Nephron (organoid): ENCODE data around the gene FBN3.

Experiments used
- H3K27ac Mint-ChIP-seq, 3 experiments: 2 replicates each; pipeline ENCODE4 v1.8.0; 2020; ENCODE audit warnings: mixed read lengths in 3 of 3, mild to moderate bottlenecking in 2 of 3, moderate library complexity in 1 of 3
- H3K27me3 Mint-ChIP-seq: 2 replicates; pipeline ENCODE4 v1.8.0; 2021; ENCODE audit warnings: low read depth, mild to moderate bottlenecking, moderate library complexity, mixed read lengths
- H3K36me3 Mint-ChIP-seq: 2 replicates; pipeline ENCODE4 v1.8.0; 2020; ENCODE audit warnings: low read depth, mixed read lengths
- H3K4me1 Mint-ChIP-seq: 2 replicates; pipeline ENCODE4 v1.8.0; 2020; ENCODE audit warnings: mixed read lengths
- H3K4me3 Mint-ChIP-seq, 3 experiments: 2 replicates each; pipeline ENCODE4 v1.8.0; 2020; ENCODE audit warnings: mild to moderate bottlenecking in 3 of 3, mixed read lengths in 3 of 3, moderate library complexity in 2 of 3
- H3K9me3 Mint-ChIP-seq: 2 replicates; pipeline ENCODE4 v1.8.0; 2020; ENCODE audit warnings: mixed read lengths
- CTCF ChIP-seq, 3 experiments: fragments of 200-600 bp; sonication (generic); IDR thresholded peaks; one replicate each; pipeline ENCODE4 v1.5.0; 2021; ENCODE audit warnings: antibody characterized with exemption in 3 of 3; ENCODE audit not compliant: unreplicated experiment in 3 of 3

FBN3 gene

GRCh38 chr19:8021374-8021773, 128.0 kb downstream of the FBN3 start:
- Mint-ChIP-seq H3K4me3 (no peak overlapping the region), H3K36me3 (peaks cover 11% of the 10 kb centered on the region), H3K9me3 (no peaks in the 10 kb centered on the region), H3K27me3 (peaks cover 3% of the 10 kb centered on the region), H3K27ac (peak overlapping the region in 1 of 3 experiments; percentile 10), H3K4me1 (peaks cover 16% of the 10 kb centered on the region)
- TF ChIP-seq CTCF (IDR thresholded peaks at IDR 0.05; ENCODE audit: unreplicated experiment in 3 of 3), result no peak

- Mint-ChIP-seq H3K4me3 (no peak overlapping the region), H3K36me3 (peaks cover 11% of the 10 kb centered on the region), H3K27me3 (peaks cover 3% of the 10 kb centered on the region), H3K9me3 (no peaks in the 10 kb centered on the region), H3K4me1 (peaks cover 16% of the 10 kb centered on the region), H3K27ac (peak overlapping the region in 2 of 3 experiments; percentile 10 to 62)
- TF ChIP-seq CTCF (IDR thresholded peaks at IDR 0.05; ENCODE audit: unreplicated experiment in 3 of 3), result no peak
Observed at GRCh38 chr19:8020681-8021080, 128.7 kb downstream of the FBN3 start.

- Mint-ChIP-seq H3K4me1 (peaks cover 9% of the 10 kb centered on the region), H3K27ac (no peak overlapping the region), H3K27me3 (peaks cover 3% of the 10 kb centered on the region), H3K36me3 (peaks cover 4% of the 10 kb centered on the region), H3K9me3 (no peaks in the 10 kb centered on the region), H3K4me3 (no peak overlapping the region)
- peak in 1 of 3 experiments; percentile 40 for TF ChIP-seq CTCF (IDR thresholded peaks at IDR 0.05; ENCODE audit: unreplicated experiment in 3 of 3)
Observed at GRCh38 chr19:8017808-8018207, 131.6 kb downstream of the FBN3 start.
